UCSD-AML1 (cell line): ENCODE results near the gene DNASE1L1.

Source experiments
- DNase-seq: peaks from one replicate; lab custom pipeline; 2025; ENCODE audit not compliant: unreplicated experiment; lab: John Stamatoyannopoulos, UW

The DNASE1L1 gene

DNA sequence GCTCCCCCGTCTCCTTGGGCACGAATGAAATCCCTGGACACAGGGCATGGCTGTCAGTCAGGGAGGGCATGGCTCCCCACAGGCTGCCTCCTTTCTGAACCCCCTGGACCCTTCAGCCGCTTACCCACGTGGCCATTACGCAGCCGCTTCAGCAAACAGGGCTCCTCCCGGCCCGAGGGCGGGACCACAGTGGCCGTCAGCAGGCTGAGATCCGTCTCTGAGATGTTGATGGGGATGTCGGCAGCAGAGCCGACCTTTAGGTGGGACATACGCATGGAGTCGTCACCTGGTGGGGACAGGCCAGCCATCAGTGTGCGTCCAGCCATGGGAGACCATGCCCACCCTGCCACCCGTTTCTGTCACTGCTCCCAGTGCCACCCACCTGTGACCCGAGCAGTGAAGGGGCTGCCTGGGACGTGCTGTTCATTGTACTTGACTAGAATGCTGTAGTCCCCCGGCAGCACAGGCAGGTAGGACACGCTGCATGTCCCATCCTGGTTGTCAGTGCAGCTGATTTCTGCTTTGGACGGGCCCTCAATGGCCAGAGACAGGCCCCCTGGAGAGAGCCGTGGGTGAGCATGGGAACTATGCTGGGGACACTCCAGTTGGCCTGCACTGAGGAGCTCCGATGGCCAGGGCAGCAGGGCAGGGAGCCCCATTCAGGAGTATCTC, 55.7 kb downstream of the DNASE1L1 start:
- DNase-seq: no peak

DNA sequence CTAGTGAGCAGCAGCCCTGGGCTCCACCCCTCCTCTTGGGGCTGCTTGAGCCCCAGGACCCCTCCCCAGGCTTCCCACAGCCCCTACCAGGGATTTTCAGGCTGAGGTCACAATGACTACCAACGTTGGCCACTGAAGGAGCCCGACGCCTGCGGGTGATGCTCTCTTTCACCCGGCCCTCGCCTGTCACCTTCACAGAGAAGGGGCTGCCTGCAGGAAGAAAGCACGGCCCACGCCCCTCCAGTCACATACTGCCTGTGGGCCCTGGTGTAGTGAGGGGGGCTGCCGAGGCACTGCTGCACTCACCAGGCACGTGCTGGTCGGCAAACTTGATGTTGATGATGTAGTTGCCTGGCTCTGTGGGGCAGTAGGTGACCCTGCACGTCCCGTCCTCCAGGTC, 56.6 kb downstream of the DNASE1L1 start:
- DNase-seq: no peak

DNA sequence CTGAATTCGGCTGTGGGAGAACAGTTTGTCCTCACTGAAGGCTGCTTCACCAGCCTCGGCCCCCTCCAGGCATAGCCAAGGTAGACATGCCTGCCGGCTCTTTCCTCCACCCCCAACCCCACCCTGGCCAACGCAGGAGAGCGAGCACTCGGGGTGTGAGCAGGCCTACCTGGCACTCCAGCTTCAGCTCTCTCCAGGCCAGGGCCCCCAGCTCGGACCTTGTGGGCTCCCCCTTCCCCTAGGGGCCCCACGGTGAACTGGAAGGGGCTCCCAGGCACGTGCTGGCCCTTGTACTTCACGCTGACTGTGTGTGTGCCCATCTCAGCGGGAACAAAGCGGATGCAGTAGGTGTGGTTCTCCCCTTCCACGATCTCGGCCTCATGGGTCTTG, 57.0 kb downstream of the DNASE1L1 start:
- no peak for DNase-seq
